ENCODE measurements around the gene GALNT2. TPM values are rescaled to one million over a fixed set of nuclear protein-coding genes. Genes with fewer than 3 reads are reported as not detected.

The GALNT2 gene
- total RNA-seq, 1 experiment from 2014 or later: 141 TPM

- Mint-ChIP-seq H3K36me3 (ENCODE audit: insufficient read depth, unreplicated experiment) (peaks cover 21% of the 10 kb centered on the region), H3K27me3 (ENCODE audit: unreplicated experiment) (no peaks in the 10 kb centered on the region), H3K27ac (ENCODE audit: unreplicated experiment) (no peak overlapping the region), H3K4me3 (ENCODE audit: low read depth, unreplicated experiment) (no peak overlapping the region), H3K9me3 (ENCODE audit: low read depth, unreplicated experiment) (no peaks in the 10 kb centered on the region), H3K4me1 (ENCODE audit: low read depth, unreplicated experiment) (peaks cover 47% of the 10 kb centered on the region)
- CTCF ChIA-PET: no interaction called here
- BruUV-seq (replicated peaks): no TSS peak
- intact Hi-C loops (cut with micrococcal nuclease; ENCODE audit: unreplicated experiment): no loop called here
- DNase-seq: no peak
- no peak for TF ChIP-seq CTCF (IDR thresholded peaks at IDR 0.05; ENCODE audit: unreplicated experiment)
Measured at GRCh38 chr1:230072296-230072695, 5.3 kb downstream of the GALNT2 start.

- peaks cover 16% of the 10 kb centered on the region for H3K36me3 Mint-ChIP-seq (ENCODE audit: insufficient read depth, unreplicated experiment)
- no peaks in the 10 kb centered on the region for H3K9me3 Mint-ChIP-seq (ENCODE audit: low read depth, unreplicated experiment)
- no peak overlapping the region for H3K27ac Mint-ChIP-seq (ENCODE audit: unreplicated experiment)
- no peak for TF ChIP-seq CTCF (IDR thresholded peaks at IDR 0.05; ENCODE audit: unreplicated experiment)
- H3K4me3 Mint-ChIP-seq (ENCODE audit: low read depth, unreplicated experiment): no peak overlapping the region
- intact Hi-C loops (cut with micrococcal nuclease; ENCODE audit: unreplicated experiment): no loop called here
- DNase-seq: no peak
- BruUV-seq (replicated peaks): no TSS peak
- CTCF ChIA-PET: no interaction called here
- H3K27me3 Mint-ChIP-seq (ENCODE audit: unreplicated experiment): no peaks in the 10 kb centered on the region
- peaks cover 49% of the 10 kb centered on the region for H3K4me1 Mint-ChIP-seq (ENCODE audit: low read depth, unreplicated experiment)
Measured at GRCh38 chr1:230072866-230073265, 5.8 kb downstream of the GALNT2 start.

- BruUV-seq (replicated peaks): no TSS peak
- H3K27me3 Mint-ChIP-seq (ENCODE audit: unreplicated experiment): no peaks in the 10 kb centered on the region
- TF ChIP-seq CTCF (IDR thresholded peaks at IDR 0.05; ENCODE audit: unreplicated experiment): no peak
- peaks cover 9% of the 10 kb centered on the region for H3K36me3 Mint-ChIP-seq (ENCODE audit: insufficient read depth, unreplicated experiment)
- H3K9me3 Mint-ChIP-seq (ENCODE audit: low read depth, unreplicated experiment): no peaks in the 10 kb centered on the region
- intact Hi-C loops (cut with micrococcal nuclease; ENCODE audit: unreplicated experiment): no loop called here
- no peak overlapping the region for H3K27ac Mint-ChIP-seq (ENCODE audit: unreplicated experiment)
- CTCF ChIA-PET: no interaction called here
- no peak overlapping the region for H3K4me3 Mint-ChIP-seq (ENCODE audit: low read depth, unreplicated experiment)
- H3K4me1 Mint-ChIP-seq (ENCODE audit: low read depth, unreplicated experiment): peaks cover 48% of the 10 kb centered on the region
- no peak for DNase-seq
Measured at GRCh38 chr1:230073371-230074035, 6.5 kb downstream of the GALNT2 start.

- Mint-ChIP-seq H3K4me1 (ENCODE audit: low read depth, unreplicated experiment) (peaks cover 40% of the 10 kb centered on the region), H3K9me3 (ENCODE audit: low read depth, unreplicated experiment) (no peaks in the 10 kb centered on the region), H3K36me3 (ENCODE audit: insufficient read depth, unreplicated experiment) (peaks cover 2% of the 10 kb centered on the region), H3K27ac (ENCODE audit: unreplicated experiment) (no peak overlapping the region), H3K27me3 (ENCODE audit: unreplicated experiment) (no peaks in the 10 kb centered on the region), H3K4me3 (ENCODE audit: low read depth, unreplicated experiment) (no peak overlapping the region)
- BruUV-seq (replicated peaks): no TSS peak
- DNase-seq: no peak
- intact Hi-C loops (cut with micrococcal nuclease; ENCODE audit: unreplicated experiment): no loop called here
- CTCF ChIA-PET: no interaction called here
- TF ChIP-seq CTCF (IDR thresholded peaks at IDR 0.05; ENCODE audit: unreplicated experiment): no peak
Measured at GRCh38 chr1:230074270-230074669, 7.2 kb downstream of the GALNT2 start.

Measured in Calu3 (cell line).